DMS153 treated with DMSO at 0.1 percent for 48 hours (cell line): Measurements from ENCODE around the gene SH2D6.
"Not testable (repeated sequence)": the region's sequence is repeated elsewhere in the genome, so short reads cannot be mapped to it uniquely, and the experiment has no call there.

ENCODE experiments used
- DNase-seq: peaks from one replicate; lab custom pipeline; 2025; ENCODE audit not compliant: unreplicated experiment; lab: John Stamatoyannopoulos, UW

SH2D6 gene

GRCh38 chr2:85439025-85439472 is 20.5 kb downstream of the SH2D6 start:
- DNase-seq, result no peak

GRCh38 chr2:85439569-85439968 is 21.1 kb downstream of the SH2D6 start:
- DNase-seq, result not testable (repeated sequence)

- DNase-seq, result no peak
Measured at GRCh38 chr2:85439986-85440385, 21.5 kb downstream of the SH2D6 start.

GRCh38 chr2:85440729-85441128 is 22.2 kb downstream of the SH2D6 start:
- DNase-seq, result no peak

GRCh38 chr2:85441864-85442263 is 23.4 kb downstream of the SH2D6 start:
- no peak for DNase-seq

- DNase-seq, result no peak
Measured at GRCh38 chr2:85444629-85445172, 26.2 kb downstream of the SH2D6 start.

GRCh38 chr2:85445316-85446295 is 27.1 kb downstream of the SH2D6 start:
- DNase-seq, result no peak

- DNase-seq, result no peak
Measured at GRCh38 chr2:85446296-85447221, 28.0 kb downstream of the SH2D6 start.

GRCh38 chr2:85447222-85447585 is 28.7 kb downstream of the SH2D6 start:
- DNase-seq, result no peak

- DNase-seq, result no peak
Measured at GRCh38 chr2:85448461-85449213, 30.1 kb downstream of the SH2D6 start.

GRCh38 chr2:85449214-85449588 is 30.7 kb downstream of the SH2D6 start:
- no peak for DNase-seq

GRCh38 chr2:85452237-85452636 is 33.7 kb downstream of the SH2D6 start:
- no peak for DNase-seq

- DNase-seq, result no peak
Measured at GRCh38 chr2:85453571-85453970, 35.1 kb downstream of the SH2D6 start.

GRCh38 chr2:85455552-85456090 is 37.1 kb downstream of the SH2D6 start:
- no peak for DNase-seq

- no peak for DNase-seq
Measured at GRCh38 chr2:85457043-85457442, 38.5 kb downstream of the SH2D6 start.

GRCh38 chr2:85457877-85458316 is 39.4 kb downstream of the SH2D6 start:
- DNase-seq, result no peak

- no peak for DNase-seq
Measured at GRCh38 chr2:85458601-85459563, 40.4 kb downstream of the SH2D6 start.

GRCh38 chr2:85459771-85460170 is 41.3 kb downstream of the SH2D6 start:
- DNase-seq, result no peak

GRCh38 chr2:85462322-85462721 is 43.8 kb downstream of the SH2D6 start:
- no peak for DNase-seq
